ENCODE results near the gene DCDC1.

GRCh38 chr11:31160504-31161422, 208.8 kb downstream of the DCDC1 start:
- TF ChIP-seq CTCF (IDR thresholded peaks at IDR 0.05) (peak in 2 of 6 experiments; percentile 7 to 32), POLR2A (IDR thresholded peaks at IDR 0.05) (no peak)
